NCI-H1048 (cell line): ENCODE data around the gene PCSK4.

Experiments used
- DNase-seq: peaks from one replicate; lab custom pipeline; 2025; lab: John Stamatoyannopoulos, UW

The PCSK4 gene

GRCh38 chr19:1470305-1471009 is 19.7 kb downstream of the PCSK4 start:
- no peak for DNase-seq

GRCh38 chr19:1470055-1470304 is 20.2 kb downstream of the PCSK4 start:
- no peak for DNase-seq

GRCh38 chr19:1469255-1470054 is 20.7 kb downstream of the PCSK4 start:
- DNase-seq: no peak

GRCh38 chr19:1468821-1469254 is 21.3 kb downstream of the PCSK4 start:
- DNase-seq: no peak

- no peak for DNase-seq
Measured at GRCh38 chr19:1468274-1468820, 21.8 kb downstream of the PCSK4 start.

GRCh38 chr19:1467490-1468273 is 22.5 kb downstream of the PCSK4 start:
- no peak for DNase-seq

- no peak for DNase-seq
Measured at GRCh38 chr19:1467215-1467489, 23.0 kb downstream of the PCSK4 start.

GRCh38 chr19:1466461-1467214 is 23.5 kb downstream of the PCSK4 start:
- no peak for DNase-seq

- DNase-seq: no peak
Measured at GRCh38 chr19:1466018-1466460, 24.1 kb downstream of the PCSK4 start.

- no peak for DNase-seq
Measured at GRCh38 chr19:1465191-1466016, 24.7 kb downstream of the PCSK4 start.

GRCh38 chr19:1461862-1462261 is 28.3 kb downstream of the PCSK4 start:
- no peak for DNase-seq

- no peak for DNase-seq
Measured at GRCh38 chr19:1460033-1460995, 29.8 kb downstream of the PCSK4 start.

- no peak for DNase-seq
Measured at GRCh38 chr19:1459479-1459878, 30.7 kb downstream of the PCSK4 start.

- DNase-seq: no peak
Measured at GRCh38 chr19:1457892-1458291, 32.3 kb downstream of the PCSK4 start.

- no peak for DNase-seq
Measured at GRCh38 chr19:1457031-1457739, 33.0 kb downstream of the PCSK4 start.

- no peak for DNase-seq
Measured at GRCh38 chr19:1456121-1456900, 33.8 kb downstream of the PCSK4 start.

GRCh38 chr19:1455336-1456120 is 34.6 kb downstream of the PCSK4 start:
- peak; percentile 93 for DNase-seq

GRCh38 chr19:1455002-1455335 is 35.2 kb downstream of the PCSK4 start:
- DNase-seq: no peak
